Activated CD8-positive, alpha-beta T cell treated with anti-CD3 and anti-CD28 coated beads for 36 hours (primary cell): ENCODE data around the gene NEU3. TPM values are rescaled to one million over a fixed set of nuclear protein-coding genes. Genes with fewer than 3 reads are reported as not detected.
"Not testable (repeated sequence)": the region's sequence is repeated elsewhere in the genome, so short reads cannot be mapped to it uniquely, and the experiment has no call there.

ENCODE experiments used
- ATAC-seq: fragments of 200-7000 bp; cut with Tn5 transposase; one replicate; pipeline ENCODE4 v1.10.0; 2021; ENCODE audit warnings: mild to moderate bottlenecking, moderate library complexity
- CTCF ChIA-PET: fragments of 350-600 bp; sonication (Branson Sonifier 250); formaldehyde crosslinking; loops from one replicate; lab custom pipeline; 2021; ENCODE audit warnings: antibody characterized with exemption; lab: Charles Lee
- POLR2A ChIA-PET: fragments of 350-600 bp; sonication (Branson Sonifier 250); formaldehyde crosslinking; loops from one replicate; lab custom pipeline; 2021; ENCODE audit warnings: antibody characterized with exemption; lab: Charles Lee
- DNase-seq: peaks from one replicate; pipeline ENCODE4 v3.0.0-alpha.2; 2020
- H3K27ac Mint-ChIP-seq: one replicate; pipeline ENCODE4 v1.8.0; 2021; ENCODE audit warnings: mild to moderate bottlenecking, mixed read lengths
- H3K27me3 Mint-ChIP-seq: one replicate; pipeline ENCODE4 v1.8.0; 2021; ENCODE audit warnings: mixed read lengths
- H3K36me3 Mint-ChIP-seq: one replicate; pipeline ENCODE4 v1.8.0; 2021; ENCODE audit warnings: low read depth, mixed read lengths
- H3K4me1 Mint-ChIP-seq: one replicate; pipeline ENCODE4 v1.8.0; 2021; ENCODE audit warnings: low read depth, mixed read lengths
- H3K4me3 Mint-ChIP-seq: one replicate; pipeline ENCODE4 v1.8.0; 2021; ENCODE audit warnings: mild to moderate bottlenecking, moderate library complexity, mixed read lengths
- H3K9me3 Mint-ChIP-seq: one replicate; pipeline ENCODE4 v1.8.0; 2021; ENCODE audit warnings: mixed read lengths
- intact Hi-C: fragments of 100-400 bp; cut with micrococcal nuclease; formaldehyde crosslinking; loops from one replicate; pipeline ENCODE4 v1.10.0; 2022
- total RNA-seq, 2 experiments: library from RNA; stranded (reverse); gene quantifications; one replicate each; pipeline ENCODE4 v1.2.3, GENCODE V29; 2021
- TF ChIP-seq, protein P1 (sequence below): fragments of 200-600 bp; IDR thresholded peaks from one replicate; pipeline ENCODE4 v1.8.0; 2022; ENCODE audit warnings: antibody characterized with exemption, mild to moderate bottlenecking

The NEU3 gene
- total RNA-seq, 2 experiments from 2014 or later, result 18.6 to 19.4 TPM

DNA sequence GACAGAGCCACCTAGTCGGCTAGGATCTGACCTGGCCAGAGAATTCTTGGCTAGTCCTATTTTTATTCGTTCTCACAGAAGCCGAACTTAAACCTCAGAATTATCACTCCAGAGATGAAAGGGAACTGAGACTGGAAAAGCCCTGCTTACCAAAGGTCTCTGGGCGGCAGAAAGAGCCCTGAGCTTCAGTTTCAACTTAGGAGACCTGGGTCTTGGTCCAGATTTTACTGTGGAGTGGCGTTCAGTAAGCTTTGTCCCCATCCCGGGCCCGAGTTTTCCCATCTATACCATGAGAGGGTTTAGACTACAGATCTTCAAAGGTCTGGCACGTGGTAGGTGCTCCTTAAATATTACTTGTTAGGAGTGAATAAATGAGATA lies 516 bp downstream of the NEU3 start:
- peak overlapping the region; percentile 94 for H3K4me3 Mint-ChIP-seq
- TF ChIP-seq, protein P1, sequence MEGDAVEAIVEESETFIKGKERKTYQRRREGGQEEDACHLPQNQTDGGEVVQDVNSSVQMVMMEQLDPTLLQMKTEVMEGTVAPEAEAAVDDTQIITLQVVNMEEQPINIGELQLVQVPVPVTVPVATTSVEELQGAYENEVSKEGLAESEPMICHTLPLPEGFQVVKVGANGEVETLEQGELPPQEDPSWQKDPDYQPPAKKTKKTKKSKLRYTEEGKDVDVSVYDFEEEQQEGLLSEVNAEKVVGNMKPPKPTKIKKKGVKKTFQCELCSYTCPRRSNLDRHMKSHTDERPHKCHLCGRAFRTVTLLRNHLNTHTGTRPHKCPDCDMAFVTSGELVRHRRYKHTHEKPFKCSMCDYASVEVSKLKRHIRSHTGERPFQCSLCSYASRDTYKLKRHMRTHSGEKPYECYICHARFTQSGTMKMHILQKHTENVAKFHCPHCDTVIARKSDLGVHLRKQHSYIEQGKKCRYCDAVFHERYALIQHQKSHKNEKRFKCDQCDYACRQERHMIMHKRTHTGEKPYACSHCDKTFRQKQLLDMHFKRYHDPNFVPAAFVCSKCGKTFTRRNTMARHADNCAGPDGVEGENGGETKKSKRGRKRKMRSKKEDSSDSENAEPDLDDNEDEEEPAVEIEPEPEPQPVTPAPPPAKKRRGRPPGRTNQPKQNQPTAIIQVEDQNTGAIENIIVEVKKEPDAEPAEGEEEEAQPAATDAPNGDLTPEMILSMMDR, result no peak
- intact Hi-C loops, result no loop called here
- CTCF ChIA-PET, result interaction anchor here (0.9 to 2.5 kb wide), 9 partner anchors 34 to 259 kb away, joined by 3 to 9 read pairs (median 3); no protein-coding TSS in a partner anchor
- DNase-seq, result peak; percentile 8
- peaks cover 8% of the 10 kb centered on the region for H3K36me3 Mint-ChIP-seq
- H3K9me3 Mint-ChIP-seq, result no peaks in the 10 kb centered on the region
- H3K27me3 Mint-ChIP-seq, result no peaks in the 10 kb centered on the region
- POLR2A ChIA-PET, result interaction anchor here (0.5 to 2.0 kb wide), 12 partner anchors 10 to 920 kb away, joined by 3 to 7 read pairs (median 4); partner anchors contain the start of gene XRRA1
- peaks cover 27% of the 10 kb centered on the region for H3K4me1 Mint-ChIP-seq
- ATAC-seq, result no peak
- H3K27ac Mint-ChIP-seq, result peak overlapping the region; percentile 83

DNA sequence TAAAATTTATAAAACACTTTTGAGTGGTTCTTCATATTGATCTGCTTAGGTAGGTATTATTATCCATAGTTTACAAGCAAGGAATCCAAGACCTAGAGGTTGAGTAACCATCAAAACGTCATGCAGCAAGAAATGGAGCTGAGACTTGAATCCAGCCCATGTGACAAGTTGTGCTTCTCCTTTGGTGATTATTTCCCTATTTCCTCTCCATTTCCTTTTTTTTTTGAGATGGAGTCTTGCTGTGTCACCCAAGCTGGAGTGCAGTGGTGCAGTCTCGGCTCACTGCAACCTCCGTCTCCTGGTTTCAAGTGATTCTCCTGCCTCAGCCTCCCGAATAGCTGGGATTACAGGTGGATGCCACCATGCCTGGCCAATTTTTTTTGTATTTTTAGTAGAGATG lies 1.4 kb downstream of the NEU3 start:
- H3K9me3 Mint-ChIP-seq, ATAC-seq, H3K27ac Mint-ChIP-seq, DNase-seq, H3K27me3 Mint-ChIP-seq, intact Hi-C loops: not testable (repeated sequence)
- peaks cover 17% of the 10 kb centered on the region for H3K36me3 Mint-ChIP-seq
- CTCF ChIA-PET, result interaction anchor here (1.0 to 2.5 kb wide), 4 partner anchors 33 to 150 kb away, joined by 3 to 9 read pairs (median 4); no protein-coding TSS in a partner anchor
- peak overlapping the region; percentile 94 for H3K4me3 Mint-ChIP-seq
- POLR2A ChIA-PET, result interaction anchor here (0.6 to 2.0 kb wide), 5 partner anchors 10 to 365 kb away, joined by 3 to 7 read pairs (median 4); partner anchors contain the start of gene XRRA1
- H3K4me1 Mint-ChIP-seq, result peaks cover 27% of the 10 kb centered on the region

DNA sequence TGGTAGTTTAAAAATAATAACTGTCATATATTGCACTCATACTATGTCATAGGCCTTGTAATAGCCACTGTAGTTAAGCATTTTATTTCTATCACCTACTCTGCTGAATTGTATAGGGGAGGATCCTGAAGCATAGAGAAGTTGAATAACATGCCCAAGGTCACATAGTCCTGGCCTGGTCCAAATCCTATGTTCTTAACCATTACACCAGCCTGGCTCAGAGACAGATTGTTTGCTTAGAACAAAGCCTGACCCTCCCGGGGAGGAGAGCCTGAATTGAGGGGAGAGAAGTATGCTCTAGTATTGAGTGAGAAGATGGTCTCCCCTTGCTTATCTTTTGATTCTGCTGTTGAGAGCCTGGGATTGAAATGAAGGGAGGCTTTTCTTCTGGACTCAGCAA lies 2.2 kb downstream of the NEU3 start:
- no peak for DNase-seq
- no peak for ATAC-seq
- no peaks in the 10 kb centered on the region for H3K27me3 Mint-ChIP-seq
- H3K36me3 Mint-ChIP-seq, result peaks cover 18% of the 10 kb centered on the region
- H3K4me3 Mint-ChIP-seq, result no peak overlapping the region
- intact Hi-C loops, result no loop called here
- ChIA-PET POLR2A (no interaction called here), CTCF (no interaction called here)
- H3K4me1 Mint-ChIP-seq, result peaks cover 27% of the 10 kb centered on the region
- no peak overlapping the region for H3K27ac Mint-ChIP-seq
- no peaks in the 10 kb centered on the region for H3K9me3 Mint-ChIP-seq
- TF ChIP-seq, protein P1, result no peak

DNA sequence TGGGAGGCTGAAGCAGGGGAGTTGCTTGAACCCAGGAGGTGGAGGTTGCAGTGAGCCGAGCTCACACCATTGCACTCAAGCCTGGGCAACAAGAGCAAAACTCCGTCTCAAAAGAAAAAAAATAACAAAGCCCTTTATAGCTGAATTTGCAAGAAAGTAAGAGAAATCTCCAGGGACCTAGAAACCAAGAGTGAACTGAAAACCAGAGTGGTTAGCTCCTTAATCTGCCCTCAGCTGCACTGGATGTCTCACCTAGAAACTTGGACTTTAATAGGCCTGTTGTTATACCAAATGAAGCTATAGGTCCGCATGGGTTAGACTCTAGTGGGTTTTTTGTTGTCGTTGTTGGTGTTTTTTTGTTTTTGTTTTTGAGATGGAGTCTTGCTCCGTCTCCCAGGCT lies 4.1 kb downstream of the NEU3 start:
- H3K4me1 Mint-ChIP-seq, result peaks cover 27% of the 10 kb centered on the region
- no peak overlapping the region for H3K4me3 Mint-ChIP-seq
- intact Hi-C loops, result no loop called here
- ATAC-seq (no peak), DNase-seq (no peak)
- peaks cover 23% of the 10 kb centered on the region for H3K36me3 Mint-ChIP-seq
- H3K9me3 Mint-ChIP-seq, result no peaks in the 10 kb centered on the region
- ChIA-PET CTCF (interaction anchor here (0.6 to 1.0 kb wide), 3 partner anchors 17 to 150 kb away, joined by 3 to 4 read pairs (median 3); no protein-coding TSS in a partner anchor), POLR2A (no interaction called here)
- no peaks in the 10 kb centered on the region for H3K27me3 Mint-ChIP-seq
- no peak overlapping the region for H3K27ac Mint-ChIP-seq
- TF ChIP-seq, protein P1, result no peak

DNA sequence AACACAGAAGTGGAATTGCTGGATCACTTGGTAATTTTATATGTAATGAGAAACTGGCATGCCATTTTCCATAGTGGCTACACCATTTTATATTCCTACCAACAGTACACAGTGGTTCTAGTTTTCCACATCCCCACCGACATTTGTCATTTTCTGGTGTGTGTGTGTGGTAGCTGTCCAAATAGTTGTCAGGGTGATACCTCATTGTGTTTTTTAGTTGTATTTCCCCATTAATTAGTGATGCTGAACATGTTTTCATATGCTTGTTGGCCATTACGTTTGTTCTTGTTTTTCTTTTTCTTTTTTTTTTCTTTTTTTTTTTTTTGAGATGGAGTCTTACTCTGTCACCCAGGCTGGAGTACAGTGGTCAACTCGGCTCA lies 12.2 kb downstream of the NEU3 start:
- CTCF ChIA-PET, result interaction anchor here (1.4 kb wide), 1 partner anchor 248 kb away, joined by 4 read pairs; no protein-coding TSS in a partner anchor

More for the DNA sequence above, 12.2 kb downstream of the NEU3 start:
- Mint-ChIP-seq H3K9me3 (no peaks in the 10 kb centered on the region), H3K4me3 (no peak overlapping the region), H3K27ac (no peak overlapping the region), H3K27me3 (no peaks in the 10 kb centered on the region), H3K4me1 (peaks cover 2% of the 10 kb centered on the region), H3K36me3 (peaks cover 28% of the 10 kb centered on the region)
- ATAC-seq (no peak), DNase-seq (no peak)
- TF ChIP-seq, protein P1, result no peak
- POLR2A ChIA-PET, result no interaction called here
- intact Hi-C loops, result no loop called here
